GM18870 (cell line): ENCODE data around the gene GAGE12H.
"Not testable (repeated sequence)": the region's sequence is repeated elsewhere in the genome, so short reads cannot be mapped to it uniquely, and the experiment has no call there.

Experiments used
- ATAC-seq: cut with Tn5 transposase; IDR thresholded peaks from one replicate; pipeline ENCODE4 v1.9.1; 2021; ENCODE audit warnings: moderate library complexity; ENCODE audit not compliant: unreplicated experiment

GAGE12H gene

GRCh38 chrX:49579649-49580048 lies at the start of gene GAGE12H:
GAGE12H (plus strand) TSS chrX:49579949; CDS start chrX:49581104, 1,155 bp downstream.
- not testable (repeated sequence) for ATAC-seq

GRCh38 chrX:49531877-49532276 lies 47.9 kb upstream of the GAGE12H start, which contains the start of gene GAGE12C:
GAGE12C (plus strand) TSS chrX:49532177; CDS start chrX:49533332, 1,155 bp downstream.
- ATAC-seq, result not testable (repeated sequence)

GRCh38 chrX:49541433-49541832 lies 38.3 kb upstream of the GAGE12H start, which contains the start of gene GAGE12D:
GAGE12D (plus strand) TSS chrX:49541733; CDS start chrX:49542888, 1,155 bp downstream.
- ATAC-seq, result not testable (repeated sequence)

GRCh38 chrX:49550989-49551388 lies 28.8 kb upstream of the GAGE12H start, which contains the start of gene GAGE12E:
GAGE12E (plus strand) TSS chrX:49551289; CDS start chrX:49552444, 1,155 bp downstream.
- ATAC-seq, result not testable (repeated sequence)

- not testable (repeated sequence) for ATAC-seq
Measured at GRCh38 chrX:49560542-49560941, 19.2 kb upstream of the GAGE12H start, which contains the start of gene GAGE12F. GAGE12F (plus strand) TSS chrX:49560842; CDS start chrX:49561997, 1,155 bp downstream.

- ATAC-seq, result not testable (repeated sequence)
Measured at GRCh38 chrX:49568728-49569127, 11.0 kb upstream of the GAGE12H start.

- not testable (repeated sequence) for ATAC-seq
Measured at GRCh38 chrX:49569152-49569551, 10.6 kb upstream of the GAGE12H start.

GRCh38 chrX:49570100-49570499 lies 9.6 kb upstream of the GAGE12H start, which contains the start of gene GAGE12G:
GAGE12G (plus strand) TSS chrX:49570400; CDS start chrX:49571555, 1,155 bp downstream.
- not testable (repeated sequence) for ATAC-seq

- ATAC-seq, result not testable (repeated sequence)
Measured at GRCh38 chrX:49589196-49589595, 9.4 kb downstream of the GAGE12H start, which contains the start of gene GAGE2A. GAGE2A (plus strand) TSS chrX:49589496; CDS start chrX:49590651, 1,155 bp downstream.

- not testable (repeated sequence) for ATAC-seq
Measured at GRCh38 chrX:49589769-49590478, 10.2 kb downstream of the GAGE12H start.

- not testable (repeated sequence) for ATAC-seq
Measured at GRCh38 chrX:49590488-49590887, 10.7 kb downstream of the GAGE12H start.

- ATAC-seq, result not testable (repeated sequence)
Measured at GRCh38 chrX:49598720-49599119, 19.0 kb downstream of the GAGE12H start, which contains the start of gene GAGE1. GAGE1 (plus strand) TSS chrX:49599020; CDS start chrX:49600175, 1,155 bp downstream.

- ATAC-seq, result no peak
Measured at GRCh38 chrX:49610718-49611310, 31.1 kb downstream of the GAGE12H start.

GRCh38 chrX:49618574-49618973 lies 38.8 kb downstream of the GAGE12H start:
- no peak for ATAC-seq

- ATAC-seq, result no peak
Measured at GRCh38 chrX:49627086-49627777, 47.5 kb downstream of the GAGE12H start.
